Left lung (tissue), 10 donors: ENCODE results near the gene RCBTB2. TPM values are rescaled to one million over a fixed set of nuclear protein-coding genes. Genes with fewer than 3 reads are reported as not detected.

ENCODE experiments used
- ATAC-seq: fragments of 200-7000 bp; cut with Tn5 transposase; one replicate; pipeline ENCODE4 v1.9.1; 2020; ENCODE audit warnings: moderate library complexity
- DNase-seq, 4 donors: peaks; one replicate each; pipeline ENCODE4 v3.0.0-alpha.2; 2013 to 2020
- H3K27ac ChIP-seq, 2 donors: fragments of 200-600 bp; sonication (generic) in 1 of 2; one replicate each; pipeline versions ENCODE4 v1.5.0 to v1.8.0; 2020 to 2021
- H3K27me3 ChIP-seq, 2 donors: fragments of 200-600 bp; sonication (generic) in 1 of 2; one replicate each; pipeline versions ENCODE4 v1.5.0 to v1.8.0; 2020 to 2021
- H3K36me3 ChIP-seq, 2 donors: fragments of 200-600 bp; sonication (generic) in 1 of 2; one replicate each; pipeline versions ENCODE4 v1.5.0 to v1.8.0; 2020 to 2021
- H3K4me1 ChIP-seq, 2 donors: fragments of 200-600 bp; one replicate each; pipeline ENCODE4 v1.8.0; 2021
- H3K4me3 ChIP-seq, 2 donors: fragments of 200-600 bp; sonication (generic) in 1 of 2; one replicate each; pipeline versions ENCODE4 v1.5.0 to v1.8.0; 2020 to 2021; ENCODE audit warnings: mild to moderate bottlenecking in 1 of 2
- H3K9me3 ChIP-seq, 2 donors: fragments of 200-600 bp; sonication (generic) in 1 of 2; one replicate each; pipeline versions ENCODE4 v1.5.0 to v1.8.0; 2020 to 2021
- intact Hi-C, 2 donors: fragments of 100-400 bp; cut with DNase I; formaldehyde crosslinking; loops; one replicate each; pipeline versions ENCODE4 v1.11.2 to v1.14.2; 2022
- polyA plus RNA-seq, 6 donors: library from polyadenylated mRNA; unstranded; fragments of 120-200 nt; gene quantifications; one replicate each; pipeline ENCODE4 v1.2.1, GENCODE V29; 2013; ENCODE audit not compliant: insufficient read length in 6 of 6
- total RNA-seq, 2 donors: library from RNA; stranded (reverse); fragmentation: NEBNext Ultra II Directional; extraction: Animal tissue kit (Norgen Biotek cat#: 25700); gene quantifications; one replicate each; pipeline ENCODE4 v1.2.1, GENCODE V29; 2021
- TF ChIP-seq, protein P1 (sequence below), 2 donors: fragments of 200-600 bp; sonication (generic) in 1 of 2; IDR thresholded peaks; one replicate each; pipeline versions ENCODE4 v1.5.0 to v1.8.0; 2021; ENCODE audit warnings: antibody characterized with exemption in 2 of 2
- donor health status: DM: no; HTN: yes; CAD: no.
- donor health status: DM: no; HTN: no; CAD: no.

Gene RCBTB2
- total and polyA plus RNA-seq, 8 donors, result 17.1 to 44.5 (median 40.6) TPM

DNA sequence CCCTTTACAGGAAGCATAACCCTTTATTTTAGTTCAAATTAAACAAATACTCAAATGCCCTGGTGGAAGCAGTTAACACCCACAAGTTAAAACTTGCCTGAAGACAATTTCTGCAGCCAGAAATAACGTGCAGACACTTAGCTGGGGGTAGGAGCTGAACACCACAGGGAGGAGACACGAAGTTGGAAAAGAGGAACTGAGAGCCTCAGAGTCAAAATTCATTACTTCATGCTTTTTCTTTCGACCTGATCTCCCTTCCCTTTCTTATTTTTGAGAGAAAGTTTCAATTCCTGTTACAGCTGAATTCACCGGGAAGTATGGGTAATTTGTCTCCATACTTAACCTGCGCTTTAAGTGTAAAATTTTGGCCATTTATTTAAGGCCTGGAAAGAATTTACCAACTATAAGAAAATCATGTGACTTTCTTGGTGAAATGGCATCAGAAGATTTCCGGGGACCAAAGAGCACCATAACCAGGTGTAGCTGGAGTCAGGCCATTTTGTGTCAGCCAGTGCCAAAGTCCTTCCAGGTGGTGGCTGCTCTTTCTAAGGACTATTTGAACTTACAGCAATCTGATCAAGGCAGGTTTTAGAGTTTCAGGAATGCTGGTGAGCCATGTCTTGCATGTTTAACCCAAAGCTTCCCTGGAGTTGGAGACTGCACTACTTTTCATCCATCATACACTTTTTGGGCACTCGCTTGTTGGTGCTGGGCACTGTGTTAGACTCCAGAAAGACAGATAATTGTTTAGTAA lies 46.5 kb upstream of the RCBTB2 start:
- no peak overlapping the region for H3K4me3 ChIP-seq
- H3K4me1 ChIP-seq, result peaks cover 6 to 49% of the 10 kb centered on the region in 2 donors
- DNase-seq, result no peak
- TF ChIP-seq, protein P1, sequence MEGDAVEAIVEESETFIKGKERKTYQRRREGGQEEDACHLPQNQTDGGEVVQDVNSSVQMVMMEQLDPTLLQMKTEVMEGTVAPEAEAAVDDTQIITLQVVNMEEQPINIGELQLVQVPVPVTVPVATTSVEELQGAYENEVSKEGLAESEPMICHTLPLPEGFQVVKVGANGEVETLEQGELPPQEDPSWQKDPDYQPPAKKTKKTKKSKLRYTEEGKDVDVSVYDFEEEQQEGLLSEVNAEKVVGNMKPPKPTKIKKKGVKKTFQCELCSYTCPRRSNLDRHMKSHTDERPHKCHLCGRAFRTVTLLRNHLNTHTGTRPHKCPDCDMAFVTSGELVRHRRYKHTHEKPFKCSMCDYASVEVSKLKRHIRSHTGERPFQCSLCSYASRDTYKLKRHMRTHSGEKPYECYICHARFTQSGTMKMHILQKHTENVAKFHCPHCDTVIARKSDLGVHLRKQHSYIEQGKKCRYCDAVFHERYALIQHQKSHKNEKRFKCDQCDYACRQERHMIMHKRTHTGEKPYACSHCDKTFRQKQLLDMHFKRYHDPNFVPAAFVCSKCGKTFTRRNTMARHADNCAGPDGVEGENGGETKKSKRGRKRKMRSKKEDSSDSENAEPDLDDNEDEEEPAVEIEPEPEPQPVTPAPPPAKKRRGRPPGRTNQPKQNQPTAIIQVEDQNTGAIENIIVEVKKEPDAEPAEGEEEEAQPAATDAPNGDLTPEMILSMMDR (IDR thresholded peaks at IDR 0.05), result no peak
- intact Hi-C loops, result loop anchor here in 1 of 2 donors (10.0 kb wide), 2 partner anchors 85 to 175 kb away; no protein-coding TSS in a partner anchor
- H3K36me3 ChIP-seq, result no peaks in the 10 kb centered on the region
- peak; percentile 62 for ATAC-seq
- H3K27ac ChIP-seq, result peak overlapping the region; percentile 29 to 90
- no peaks in the 10 kb centered on the region for H3K9me3 ChIP-seq
- no peaks in the 10 kb centered on the region for H3K27me3 ChIP-seq

DNA sequence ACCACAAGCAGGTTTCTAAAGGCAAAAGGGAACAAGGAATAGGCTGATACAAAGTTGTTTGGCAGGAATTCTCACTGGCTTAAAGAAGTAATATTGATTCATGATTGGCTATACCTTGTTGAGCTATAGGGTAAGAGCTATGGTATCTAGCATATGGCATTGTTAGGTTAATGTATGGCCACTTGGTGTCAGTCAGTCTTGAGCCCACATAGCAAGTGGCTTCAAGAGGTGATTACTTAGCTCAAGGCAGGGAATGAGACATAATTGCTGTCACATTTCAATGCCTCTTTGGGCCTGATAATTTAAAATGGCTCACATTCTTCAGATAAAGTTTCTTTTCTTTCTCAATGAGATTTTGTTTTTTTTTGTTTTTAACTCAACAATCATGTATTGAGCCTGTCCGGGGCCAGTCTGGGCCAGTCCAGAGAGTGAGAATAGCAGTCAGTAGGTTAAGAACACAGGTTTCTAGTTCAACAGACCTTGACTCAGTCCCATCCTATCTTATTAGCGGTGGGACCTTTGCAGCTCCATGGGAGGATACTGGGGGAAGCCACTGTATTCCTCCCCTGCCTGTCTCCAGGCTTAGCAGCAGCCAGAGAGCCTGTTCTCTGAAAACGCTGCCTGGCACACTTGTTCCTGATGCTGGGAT lies 45.8 kb upstream of the RCBTB2 start:
- ATAC-seq (peak; percentile 13), DNase-seq (no peak)
- Histone ChIP-seq H3K36me3 (no peaks in the 10 kb centered on the region), H3K4me1 (peaks cover 6 to 56% of the 10 kb centered on the region in 2 donors), H3K27ac (peak overlapping the region; percentile 29 to 90), H3K4me3 (no peak overlapping the region), H3K27me3 (no peaks in the 10 kb centered on the region), H3K9me3 (no peaks in the 10 kb centered on the region)
- TF ChIP-seq, protein P1 (IDR thresholded peaks at IDR 0.05), result no peak
- intact Hi-C loops, result loop anchor here in 1 of 2 donors (10.0 kb wide), 2 partner anchors 84 to 174 kb away; no protein-coding TSS in a partner anchor

DNA sequence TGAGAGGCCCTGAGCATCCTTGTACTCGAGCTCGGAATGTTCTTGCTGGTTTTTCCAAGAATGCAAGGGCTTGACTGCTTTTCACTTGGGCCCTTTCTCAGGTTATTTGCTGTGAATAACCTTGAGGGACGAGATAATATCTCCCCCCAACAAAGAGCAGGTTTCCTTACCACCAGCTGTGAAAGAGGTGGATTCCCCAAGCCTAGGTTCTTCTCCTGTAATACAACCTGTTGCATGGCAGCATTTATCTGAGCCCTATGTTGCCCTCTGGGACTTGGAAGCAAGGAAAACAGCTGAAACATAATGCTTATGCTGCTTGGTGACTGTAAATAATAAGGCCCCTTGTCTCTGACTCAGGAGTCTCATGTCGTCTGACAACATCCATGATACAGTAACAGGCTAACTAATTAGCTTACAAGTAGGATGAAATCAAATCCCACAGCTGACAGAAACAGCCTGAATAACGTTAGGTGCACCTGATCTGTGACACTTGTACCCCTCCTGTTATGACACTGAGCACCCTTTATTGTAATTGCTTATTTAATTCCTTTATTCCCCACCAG lies 43.6 kb upstream of the RCBTB2 start:
- H3K36me3 ChIP-seq, result no peaks in the 10 kb centered on the region
- H3K4me3 ChIP-seq, result no peak overlapping the region
- TF ChIP-seq, protein P1 (IDR thresholded peaks at IDR 0.05), result no peak
- H3K9me3 ChIP-seq, result no peaks in the 10 kb centered on the region
- intact Hi-C loops, result loop anchor here in 1 of 2 donors (10.0 kb wide), 2 partner anchors 82 to 172 kb away; no protein-coding TSS in a partner anchor
- no peak overlapping the region for H3K27ac ChIP-seq
- no peak for DNase-seq
- no peaks in the 10 kb centered on the region for H3K27me3 ChIP-seq
- peaks cover 6 to 72% of the 10 kb centered on the region in 2 donors for H3K4me1 ChIP-seq
- ATAC-seq, result no peak

DNA sequence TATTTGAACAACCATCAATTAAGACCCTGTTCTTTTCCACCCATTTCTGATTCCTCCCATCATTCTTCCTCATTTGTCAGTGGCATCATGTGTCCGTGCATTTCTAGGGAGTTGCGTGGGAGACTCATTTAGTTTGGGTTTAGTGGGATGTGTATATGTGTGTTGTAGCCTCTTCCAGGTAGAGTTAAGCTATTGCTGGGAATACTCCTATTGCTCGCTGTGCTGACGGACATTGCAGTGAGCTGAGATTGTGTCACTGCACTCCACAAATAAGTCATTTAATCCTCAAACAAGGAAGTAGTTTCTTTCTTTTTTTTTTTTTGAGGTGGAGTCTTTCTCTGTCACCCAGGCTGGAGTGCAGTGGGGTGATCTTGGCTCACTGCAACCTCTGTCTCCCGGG lies 42.2 kb upstream of the RCBTB2 start:
- intact Hi-C loops, result loop anchor here in 1 of 2 donors (10.0 kb wide), 2 partner anchors 80 to 170 kb away; no protein-coding TSS in a partner anchor
- no peak for ATAC-seq
- no peak for DNase-seq
- TF ChIP-seq, protein P1 (IDR thresholded peaks at IDR 0.05), result no peak
- Histone ChIP-seq H3K4me1 (peaks cover 6 to 80% of the 10 kb centered on the region in 2 donors), H3K9me3 (no peaks in the 10 kb centered on the region), H3K4me3 (no peak overlapping the region), H3K27ac (peak overlapping the region in 1 of 2 donors; percentile 72), H3K27me3 (no peaks in the 10 kb centered on the region), H3K36me3 (no peaks in the 10 kb centered on the region)
